GM12872 (cell line): ENCODE measurements around the gene MND1.

Experiments used
- TF ChIP-seq, protein P1 (sequence below): IDR thresholded peaks from 3 replicates; pipeline ENCODE4 v1.5.1; 2011; ENCODE audit warnings: low read depth, mild to moderate bottlenecking, low read length, moderate library complexity; ENCODE audit not compliant: insufficient read depth

The MND1 gene

DNA sequence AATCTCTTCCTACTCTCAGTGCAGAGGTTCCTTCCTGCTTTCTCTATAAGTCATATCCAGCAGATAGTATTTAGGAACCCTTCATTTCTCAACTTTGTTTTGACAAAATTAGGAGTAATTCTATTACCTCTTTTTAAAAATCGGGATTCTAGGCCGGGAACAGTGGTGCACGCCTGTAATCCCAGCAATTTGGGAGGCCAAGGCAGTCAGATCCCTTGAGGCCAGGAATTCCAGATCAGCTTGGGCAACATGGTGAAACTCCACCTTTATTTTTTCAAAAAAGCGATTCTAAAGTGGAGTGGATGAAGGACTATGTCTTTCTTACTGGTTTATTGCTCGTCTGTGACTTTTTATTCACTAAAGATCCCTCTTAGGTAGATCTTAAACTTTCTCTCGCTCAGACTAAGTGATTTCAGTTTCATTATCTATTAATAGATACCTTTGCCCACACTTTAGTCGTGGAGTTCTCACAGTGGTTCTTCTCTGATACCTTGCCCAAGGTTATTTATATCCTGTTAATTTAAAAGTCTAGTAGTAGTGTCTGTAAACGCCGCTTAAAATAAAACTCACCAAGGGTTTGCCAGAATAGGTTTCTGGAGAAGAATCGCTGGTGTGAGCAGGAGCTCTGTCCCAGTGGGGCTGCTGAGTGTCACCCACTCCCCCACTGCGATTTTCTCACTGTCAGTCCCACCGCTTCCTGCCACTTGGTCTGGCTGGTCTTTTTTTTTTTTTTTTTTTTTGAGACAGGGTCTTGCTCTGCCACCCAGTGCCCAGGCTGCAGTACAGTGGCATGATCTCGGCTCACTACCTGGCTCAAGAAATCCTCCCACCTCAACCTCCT, 94.6 kb downstream of the MND1 start:
- TF ChIP-seq, protein P1, sequence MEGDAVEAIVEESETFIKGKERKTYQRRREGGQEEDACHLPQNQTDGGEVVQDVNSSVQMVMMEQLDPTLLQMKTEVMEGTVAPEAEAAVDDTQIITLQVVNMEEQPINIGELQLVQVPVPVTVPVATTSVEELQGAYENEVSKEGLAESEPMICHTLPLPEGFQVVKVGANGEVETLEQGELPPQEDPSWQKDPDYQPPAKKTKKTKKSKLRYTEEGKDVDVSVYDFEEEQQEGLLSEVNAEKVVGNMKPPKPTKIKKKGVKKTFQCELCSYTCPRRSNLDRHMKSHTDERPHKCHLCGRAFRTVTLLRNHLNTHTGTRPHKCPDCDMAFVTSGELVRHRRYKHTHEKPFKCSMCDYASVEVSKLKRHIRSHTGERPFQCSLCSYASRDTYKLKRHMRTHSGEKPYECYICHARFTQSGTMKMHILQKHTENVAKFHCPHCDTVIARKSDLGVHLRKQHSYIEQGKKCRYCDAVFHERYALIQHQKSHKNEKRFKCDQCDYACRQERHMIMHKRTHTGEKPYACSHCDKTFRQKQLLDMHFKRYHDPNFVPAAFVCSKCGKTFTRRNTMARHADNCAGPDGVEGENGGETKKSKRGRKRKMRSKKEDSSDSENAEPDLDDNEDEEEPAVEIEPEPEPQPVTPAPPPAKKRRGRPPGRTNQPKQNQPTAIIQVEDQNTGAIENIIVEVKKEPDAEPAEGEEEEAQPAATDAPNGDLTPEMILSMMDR, result no peak

- TF ChIP-seq, protein P1, result no peak
Measured at GRCh38 chr4:153439831-153440230, 95.3 kb downstream of the MND1 start.

GRCh38 chr4:153440475-153440874, 96.0 kb downstream of the MND1 start:
- TF ChIP-seq, protein P1, result no peak

DNA sequence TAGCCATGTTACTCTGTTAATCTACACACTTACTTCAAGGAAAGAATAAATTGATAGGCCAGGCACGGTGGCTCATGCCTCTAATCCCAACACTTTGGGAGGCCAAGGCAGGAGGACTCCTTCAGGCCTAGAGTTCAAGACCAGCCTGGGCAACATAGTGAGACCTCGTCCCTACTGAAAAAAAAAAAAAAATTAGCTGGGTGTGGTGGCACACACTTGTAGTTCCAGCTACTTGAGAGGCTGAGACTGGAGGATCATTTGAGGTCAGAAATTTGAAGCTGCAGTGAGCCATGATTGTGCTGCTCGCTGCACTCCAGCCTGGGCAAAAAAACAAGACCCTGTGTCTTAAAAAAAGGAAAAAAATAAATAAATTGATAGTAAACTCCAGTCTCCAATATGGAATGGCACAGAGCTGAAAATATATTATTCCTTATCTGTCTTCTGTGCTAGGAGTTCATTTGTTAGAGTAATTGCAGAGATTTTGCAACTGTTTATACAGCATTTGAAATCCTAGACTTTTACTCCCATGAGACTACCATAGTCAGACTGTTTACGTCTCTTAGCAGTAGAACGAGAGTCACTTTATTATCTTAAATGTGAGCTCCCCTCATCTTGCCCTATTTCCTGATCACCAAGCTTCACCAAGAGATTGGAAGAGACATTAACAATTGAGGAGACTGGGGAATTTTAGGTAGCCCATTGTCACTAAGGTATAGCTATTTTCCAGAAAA, 102.9 kb downstream of the MND1 start:
- TF ChIP-seq, protein P1, result no peak

DNA sequence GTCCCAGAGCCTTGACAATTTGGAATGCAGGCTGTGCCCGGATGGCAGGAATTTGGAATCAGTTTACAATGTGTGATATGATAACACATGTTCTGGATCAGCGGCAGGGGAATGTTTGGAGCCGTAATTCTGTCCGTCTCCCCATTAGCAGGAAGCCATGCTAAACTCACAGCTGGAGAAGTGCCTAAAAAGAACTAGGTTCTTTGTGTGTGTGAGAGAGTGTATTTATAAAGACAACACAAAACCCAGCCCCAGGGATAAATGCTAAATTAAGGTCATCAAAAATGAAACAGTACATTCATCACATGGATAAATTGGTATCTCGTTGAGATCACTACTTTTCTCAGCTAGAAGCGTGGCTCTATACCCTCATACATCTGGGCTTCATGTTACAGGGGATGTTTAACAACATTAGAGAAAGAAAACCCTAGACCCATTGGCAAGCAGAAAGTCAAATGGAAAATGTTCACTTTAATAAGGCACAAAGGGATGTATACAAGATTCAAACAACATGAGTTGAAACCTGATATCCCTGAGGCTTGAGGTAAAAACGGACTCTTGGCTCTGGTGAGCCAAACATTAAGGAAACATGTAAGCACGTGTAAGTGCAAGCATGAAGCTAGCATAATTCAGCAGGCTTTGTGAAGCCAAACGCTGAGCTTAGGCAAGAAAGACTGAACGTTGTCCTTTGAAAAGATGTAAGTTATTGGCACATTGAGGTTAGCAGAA, 103.7 kb downstream of the MND1 start:
- TF ChIP-seq, protein P1, result no peak

DNA sequence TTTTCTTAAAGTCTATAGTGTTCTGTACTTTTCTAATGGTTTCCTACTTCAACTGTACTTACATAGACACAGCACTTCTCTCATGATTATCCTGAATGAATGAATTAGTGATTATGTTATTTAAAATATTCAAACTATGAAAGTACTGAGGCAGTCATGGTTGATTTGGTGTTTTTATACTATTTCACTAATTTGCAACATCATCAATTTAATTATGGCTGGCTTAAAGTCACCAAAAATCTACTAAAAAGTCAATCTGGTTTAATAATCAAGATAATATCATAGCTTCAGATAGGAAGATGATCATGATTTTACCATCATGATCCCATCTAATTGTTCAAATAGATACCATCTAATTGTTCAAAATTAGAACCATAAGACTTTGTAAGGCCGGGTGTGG, 104.8 kb downstream of the MND1 start:
- TF ChIP-seq, protein P1, result no peak

DNA sequence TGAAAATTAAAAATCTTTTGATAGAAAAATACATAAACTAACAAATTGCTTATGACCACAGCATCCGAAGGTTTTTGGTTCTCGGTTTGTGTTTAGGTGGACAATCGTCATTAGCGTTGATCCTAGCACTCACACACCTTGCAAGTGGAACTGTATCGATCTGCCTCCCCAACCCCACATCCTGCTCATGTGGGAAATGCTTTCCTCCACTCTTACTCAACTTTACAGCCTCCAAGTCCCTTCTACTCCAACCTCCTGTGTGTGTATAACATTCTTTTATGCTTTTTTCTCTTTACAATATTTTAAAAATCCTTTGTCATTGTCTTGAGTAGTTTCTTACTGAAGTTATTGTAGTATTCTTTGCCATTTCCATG, 106.0 kb downstream of the MND1 start:
- TF ChIP-seq, protein P1, result no peak
